ENCODE results near the gene PTPRCAP. TPM values are rescaled to one million over a fixed set of nuclear protein-coding genes. Genes with fewer than 3 reads are reported as not detected.

Gene PTPRCAP
- total and polyA plus RNA-seq, 2 experiments from 2014 or later: 3.3 to 3.5 TPM

- TF ChIP-seq STAT1 (IDR thresholded peaks at IDR 0.05; ENCODE audit: unreplicated experiment) (no peak), EZH2phosphoT487 (IDR thresholded peaks at IDR 0.05; ENCODE audit: unreplicated experiment) (no peak), ZNF331 (CRISPR knock-in tag; IDR thresholded peaks at IDR 0.05; ENCODE audit: low read depth) (no peak), EZH2 (IDR thresholded peaks at IDR 0.05; ENCODE audit: low read depth, unreplicated experiment) (no peak), CREB1 (CRISPR knock-in tag; IDR thresholded peaks at IDR 0.05; ENCODE audit: low read depth) (no peak), JUNB (IDR thresholded peaks at IDR 0.05; ENCODE audit: unreplicated experiment) (no peak), POLR2AphosphoS5 (IDR thresholded peaks at IDR 0.05; ENCODE audit: low read depth) (no peak)
- H3K79me2 ChIP-seq (replicated peaks; ENCODE audit: insufficient read depth): no peaks in the 10 kb centered on the region
- 0 out of 2 replicates have a peak, but pooled peaks cover 12% of the 10 kb centered on the region for H3F3A ChIP-seq (replicated peaks; ENCODE audit: low read depth)
- no peaks in the 10 kb centered on the region for H3K27me3 ChIP-seq (ENCODE audit: insufficient read depth)
- Mint-ChIP-seq H3K27me3 (ENCODE audit: insufficient read depth, low read depth, poor library complexity) (peaks cover 13% of the 10 kb centered on the region), H3K4me1 (peaks cover 23% of the 10 kb centered on the region), H3K27ac (peak overlapping the region; percentile 94), H3K4me3 (no peak overlapping the region), H3K36me3 (ENCODE audit: low read depth) (peaks cover 33% of the 10 kb centered on the region), H3K9me3 (no peaks in the 10 kb centered on the region; the same call in 2 of the 3 replicates)
- peak overlapping the region; percentile 32; the same call in 1 of the 2 replicates for H3K4me2 ChIP-seq
- H3K4me3 ChIP-seq: no peak overlapping the region
- H3K36me3 ChIP-seq (ENCODE audit: insufficient read depth): 0 out of 2 replicates have a peak, but pooled peaks cover 3% of the 10 kb centered on the region
- H3K27ac ChIP-seq (ENCODE audit: low read depth): peak overlapping the region; percentile 88
- no peaks in the 10 kb centered on the region for H3K9me2 ChIP-seq (ENCODE audit: insufficient read depth)
- H4K20me1 ChIP-seq (replicated peaks; ENCODE audit: insufficient read depth): no peaks in the 10 kb centered on the region
- DNase-seq (ENCODE audit: low spot score) (no peak), ATAC-seq (no peak; the same call in 2 of the 3 replicates)
- peaks cover 14% of the 10 kb centered on the region for H3K4me1 ChIP-seq (ENCODE audit: insufficient read depth)
- H2AFZ ChIP-seq: no peak overlapping the region
Measured at GRCh38 chr11:67435727-67436458, 1.6 kb downstream of the PTPRCAP start.

GRCh38 chr11:67435031-67435726 lies 2.3 kb downstream of the PTPRCAP start:
- Mint-ChIP-seq H3K27ac (peak overlapping the region; percentile 90), H3K36me3 (ENCODE audit: low read depth) (peaks cover 34% of the 10 kb centered on the region), H3K4me3 (no peak overlapping the region; the same call in 2 of the 3 replicates), H3K27me3 (ENCODE audit: insufficient read depth, low read depth, poor library complexity) (peaks cover 10% of the 10 kb centered on the region), H3K9me3 (no peaks in the 10 kb centered on the region; the same call in 2 of the 3 replicates), H3K4me1 (peaks cover 23% of the 10 kb centered on the region)
- H3K36me3 ChIP-seq (ENCODE audit: insufficient read depth): 0 out of 2 replicates have a peak, but pooled peaks cover 3% of the 10 kb centered on the region
- H3K4me1 ChIP-seq (ENCODE audit: insufficient read depth): peaks cover 14% of the 10 kb centered on the region
- no peak overlapping the region for H3K4me2 ChIP-seq
- H2AFZ ChIP-seq: no peak overlapping the region
- H3F3A ChIP-seq (replicated peaks; ENCODE audit: low read depth): 0 out of 2 replicates have a peak, but pooled peaks cover 12% of the 10 kb centered on the region
- no peaks in the 10 kb centered on the region for H3K79me2 ChIP-seq (replicated peaks; ENCODE audit: insufficient read depth)
- no peak overlapping the region for H3K4me3 ChIP-seq
- ATAC-seq (no peak), DNase-seq (ENCODE audit: low spot score) (no peak)
- no peaks in the 10 kb centered on the region for H3K27me3 ChIP-seq (ENCODE audit: insufficient read depth)
- no peaks in the 10 kb centered on the region for H4K20me1 ChIP-seq (replicated peaks; ENCODE audit: insufficient read depth)
- no peak for TF ChIP-seq EZH2 (IDR thresholded peaks at IDR 0.05; ENCODE audit: low read depth, unreplicated experiment)
- TF ChIP-seq ZNF331 (CRISPR knock-in tag; IDR thresholded peaks at IDR 0.05; ENCODE audit: low read depth): no peak
- no peak for TF ChIP-seq ZNF462 (CRISPR knock-in tag; IDR thresholded peaks at IDR 0.05)
- TF ChIP-seq EZH2phosphoT487 (IDR thresholded peaks at IDR 0.05; ENCODE audit: unreplicated experiment): no peak
- TF ChIP-seq JUNB (IDR thresholded peaks at IDR 0.05; ENCODE audit: unreplicated experiment): no peak
- TF ChIP-seq POLR2AphosphoS5 (IDR thresholded peaks at IDR 0.05; ENCODE audit: low read depth): no peak
- TF ChIP-seq NANOG (IDR thresholded peaks at IDR 0.05; ENCODE audit: borderline replicate concordance): no peak
- no peak for TF ChIP-seq STAT1 (IDR thresholded peaks at IDR 0.05; ENCODE audit: unreplicated experiment)
- TF ChIP-seq CTCF (conservative IDR thresholded peaks at IDR 0.05; ENCODE audit: low read depth in 2 of 2): no peak
- no peak for TF ChIP-seq ZNF114 (CRISPR knock-in tag; IDR thresholded peaks at IDR 0.05)
- H3K9me2 ChIP-seq (ENCODE audit: insufficient read depth): no peaks in the 10 kb centered on the region
- peak overlapping the region; percentile 88; the same call in 1 of the 2 replicates for H3K27ac ChIP-seq (ENCODE audit: low read depth)
